Heart left ventricle (tissue), 13 donors: ENCODE results near the gene BIRC7.

Experiments
- CTCF ChIP-seq, 12 donors: fragments of 200-600 bp; sonication (generic) in 4 of 12; IDR thresholded peaks; one replicate each; pipeline versions ENCODE4 v1.5.0 to v1.8.0; 2018 to 2022; ENCODE audit warnings: antibody characterized with exemption in 12 of 12, mild to moderate bottlenecking in 5 of 12
- POLR2A ChIP-seq, 2 donors: fragments of 450-650 bp; IDR thresholded peaks; one replicate each; pipeline ENCODE4 v1.6.1; 2017; ENCODE audit warnings: antibody characterized with exemption in 2 of 2, mild to moderate bottlenecking in 2 of 2, moderate library complexity in 2 of 2
- donor health status: ischemic (EF 13 %, LVEDD 7.1; RV severe dilation, severe dysfunction).
- donor health status: DM: no; HTN: yes; CAD: no.
- donor health status: DM: no; HTN: no; CAD: no.
- donor health status: ischemic (EF 25% LVEDD 6.9; RV normal size, moderate dysfunction).
- donor health status: ischemic (EF 25% LVEDD 5.7; RV mildly dilated, moderate dysfunction).
- donor health status: ischemic (EF 35%, LVEDD 5.7; RV mildly dilated, moderate dysfunction).
- donor health status: nonischemic (EF 11% LVEDD 7.7; RV severe dilation, severe dysfunction).
- donor health status: DM: yes; HTN: yes; CAD: no.
- donor health status: PGD.
- donor health status: ischemic (EF 29% LVEDD 5.4; RV normal size, mild dysfunction).
- donor health status: nonischemic (EF 23%, LVEDD 6.1; RV moderate dilation, normal function).

- TF ChIP-seq CTCF (IDR thresholded peaks at IDR 0.05) (no peak), POLR2A (IDR thresholded peaks at IDR 0.05) (no peak)
Measured at GRCh38 chr20:63284544-63284949, 48.8 kb downstream of the BIRC7 start.
